PFSK-1 (cell line): Measurements from ENCODE around the gene SLC35F1.

Experiments used
- FOXP2 ChIP-seq: optimal IDR thresholded peaks from 2 replicates; pipeline ENCODE3; 2011; ENCODE audit warnings: borderline replicate concordance, control low read depth, inconsistent platforms; ENCODE audit not compliant: insufficient read depth; ENCODE audit errors: extremely low read length, extremely low read depth
- POLR2AphosphoS5 ChIP-seq: IDR thresholded peaks from 2 replicates; pipeline ENCODE4 v1.6.1; 2012; ENCODE audit warnings: low read depth, mild to moderate bottlenecking, control low read depth, low read length, moderate library complexity
- REST ChIP-seq, 2 experiments: IDR thresholded peaks; 2 replicates each; pipeline versions ENCODE4 v1.6.1 to v1.8.0; 2011 to 2012; ENCODE audit warnings: low read depth in 2 of 2, low read length in 2 of 2, control low read depth in 1 of 2, inconsistent platforms in 1 of 2, mild to moderate bottlenecking in 1 of 2, moderate library complexity in 1 of 2; ENCODE audit not compliant: insufficient read depth in 1 of 2
- SIN3A ChIP-seq: IDR thresholded peaks from 2 replicates; pipeline ENCODE4 v1.6.1; 2012; ENCODE audit warnings: mild to moderate bottlenecking, low read length, moderate library complexity, borderline replicate concordance; ENCODE audit not compliant: insufficient read depth
- TAF1 ChIP-seq: IDR thresholded peaks from 2 replicates; pipeline ENCODE4 v1.6.1; 2012; ENCODE audit warnings: low read length, control low read depth, borderline replicate concordance; ENCODE audit not compliant: insufficient read depth

Gene SLC35F1

GRCh38 chr6:118177720-118178119 is 270.7 kb downstream of the SLC35F1 start:
- TF ChIP-seq TAF1 (no peak), POLR2AphosphoS5 (no peak), REST (IDR thresholded peaks at IDR 0.05; ENCODE audit: insufficient read depth in 1 of 2, low read depth in 2 of 2, low read length in 2 of 2) (no peak), SIN3A (no peak), FOXP2 (no peak)

GRCh38 chr6:118179048-118179447 is 272.0 kb downstream of the SLC35F1 start:
- no peak for TF ChIP-seq SIN3A
- TF ChIP-seq FOXP2: no peak
- no peak for TF ChIP-seq REST (IDR thresholded peaks at IDR 0.05; ENCODE audit: insufficient read depth in 1 of 2, low read depth in 2 of 2, low read length in 2 of 2)
- TF ChIP-seq POLR2AphosphoS5: no peak
- no peak for TF ChIP-seq TAF1

GRCh38 chr6:118186672-118187567 is 279.9 kb downstream of the SLC35F1 start:
- no peak for TF ChIP-seq FOXP2
- no peak for TF ChIP-seq REST (IDR thresholded peaks at IDR 0.05; ENCODE audit: insufficient read depth in 1 of 2, low read depth in 2 of 2, low read length in 2 of 2)
- no peak for TF ChIP-seq TAF1
- TF ChIP-seq SIN3A: no peak
- no peak for TF ChIP-seq POLR2AphosphoS5

- TF ChIP-seq POLR2AphosphoS5: no peak
- TF ChIP-seq SIN3A: no peak
- TF ChIP-seq FOXP2: no peak
- TF ChIP-seq REST (IDR thresholded peaks at IDR 0.05; ENCODE audit: insufficient read depth in 1 of 2, low read depth in 2 of 2, low read length in 2 of 2): no peak
- no peak for TF ChIP-seq TAF1
Observed at GRCh38 chr6:118187568-118188164, 280.6 kb downstream of the SLC35F1 start.
